ENCODE results near the gene NUFIP2. TPM values are rescaled to one million over a fixed set of nuclear protein-coding genes. Genes with fewer than 3 reads are reported as not detected.
A peak's percentile ranks its signal among the peaks of the same experiment; 100 is the strongest.
"Not testable (repeated sequence)": the region's sequence is repeated elsewhere in the genome, so short reads cannot be mapped to it uniquely, and the experiment has no call there.

The NUFIP2 gene
- total RNA-seq = 10 to 100 TPM; 14.2 to 19.7 TPM

- H3K4me3 ChIP-seq = peak within 1 kb of the TSS; percentile 94 to 95
- TF ChIP-seq POLR2A (IDR thresholded peaks at IDR 0.05) (peak; percentile 100), CTCF (IDR thresholded peaks at IDR 0.05) (peak in 4 of 7 experiments; percentile 10 to 29 (median 18))
- intact Hi-C loops (cut with DNase I) = no loop called here
- H3K9me3 ChIP-seq = no peaks in the 10 kb centered on the region
- DNase-seq (peak; percentile 99 to 100 (median 100)), ATAC-seq (peak; percentile 96)
- 0 to 1% methylated on average over 15 to 31 of the region's 31 CpGs for WGBS, 2 donors
- peak within 1 kb of the TSS; percentile 80 to 99 (median 94) for H3K27ac ChIP-seq
- peaks cover 25% of the 10 kb centered on the region for H3K4me1 ChIP-seq
- H3K27me3 ChIP-seq = no peaks in the 10 kb centered on the region
- H3K36me3 ChIP-seq (replicated peaks in 1 of 2; ENCODE audit: insufficient read depth in 1 of 2, low read depth in 2 of 2) = no peaks in the 10 kb centered on the region
Measured at GRCh38 chr17:29293890-29294579, at the start of gene NUFIP2. Gene NUFIP2 (minus strand): TSS chr17:29294148. CDS start chr17:29294059, 89 bp downstream.

GRCh38 chr17:29342158-29342765 is 48.3 kb upstream of the NUFIP2 start:
- H3K27me3 ChIP-seq = no peaks in the 10 kb centered on the region
- H3K27ac ChIP-seq = no peak overlapping the region
- ATAC-seq = no peak
- 78% methylated on average over 11 of the region's 11 CpGs for WGBS, 2 donors
- TF ChIP-seq CTCF (IDR thresholded peaks at IDR 0.05) (no peak), POLR2A (IDR thresholded peaks at IDR 0.05) (no peak)
- H3K36me3 ChIP-seq (replicated peaks in 1 of 2; ENCODE audit: insufficient read depth in 1 of 2, low read depth in 2 of 2) = no peaks in the 10 kb centered on the region
- intact Hi-C loops (cut with DNase I) = no loop called here
- H3K9me3 ChIP-seq = no peaks in the 10 kb centered on the region
- no peak for DNase-seq
- no peaks in the 10 kb centered on the region for H3K4me1 ChIP-seq
- no peak overlapping the region for H3K4me3 ChIP-seq

- Histone ChIP-seq H3K27ac (no peak overlapping the region), H3K4me3 (no peak overlapping the region), H3K4me1 (no peaks in the 10 kb centered on the region), H3K27me3 (no peaks in the 10 kb centered on the region), H3K36me3 (replicated peaks in 1 of 2; ENCODE audit: insufficient read depth in 1 of 2, low read depth in 2 of 2) (no peaks in the 10 kb centered on the region), H3K9me3 (no peaks in the 10 kb centered on the region)
- intact Hi-C loops (cut with DNase I) = no loop called here
- TF ChIP-seq POLR2A (IDR thresholded peaks at IDR 0.05) (no peak), CTCF (IDR thresholded peaks at IDR 0.05) (no peak)
- WGBS, 2 donors = 92 to 94% methylated on average over 2 of the region's 2 CpGs
- no peak for ATAC-seq
- DNase-seq = no peak
Measured at GRCh38 chr17:29341726-29342125, 47.8 kb upstream of the NUFIP2 start.

GRCh38 chr17:29339016-29339415 is 45.1 kb upstream of the NUFIP2 start:
- ATAC-seq; intact Hi-C loops (cut with DNase I); H3K4me1 ChIP-seq; H3K27ac ChIP-seq; H3K9me3 ChIP-seq; H3K27me3 ChIP-seq; DNase-seq; H3K36me3 ChIP-seq (replicated peaks in 1 of 2; ENCODE audit: insufficient read depth in 1 of 2, low read depth in 2 of 2); H3K4me3 ChIP-seq: not testable (repeated sequence)
- 72 to 74% methylated on average over 9 of the region's 9 CpGs for WGBS, 2 donors

- DNase-seq = no peak
- Histone ChIP-seq H3K4me3 (no peak overlapping the region), H3K4me1 (no peaks in the 10 kb centered on the region), H3K27ac (no peak overlapping the region), H3K27me3 (no peaks in the 10 kb centered on the region), H3K36me3 (replicated peaks in 1 of 2; ENCODE audit: insufficient read depth in 1 of 2, low read depth in 2 of 2) (no peaks in the 10 kb centered on the region), H3K9me3 (no peaks in the 10 kb centered on the region)
- 36 to 53% methylated on average over 1 of the region's 1 CpG for WGBS, 2 donors
- intact Hi-C loops (cut with DNase I) = no loop called here
- TF ChIP-seq POLR2A (IDR thresholded peaks at IDR 0.05) (no peak), CTCF (IDR thresholded peaks at IDR 0.05) (no peak)
- no peak for ATAC-seq
Measured at GRCh38 chr17:29331708-29332085, 37.7 kb upstream of the NUFIP2 start.
